ENCODE measurements around the gene PDE3A. TPM values are rescaled to one million over a fixed set of nuclear protein-coding genes. Genes with fewer than 3 reads are reported as not detected.

The PDE3A gene
- 0.08 TPM in 1 of 2 replicates, not detected in the other for total RNA-seq

GRCh38 chr12:20368114-20368650, at the start of gene PDE3A:
Gene PDE3A, plus strand, starts transcription at chr12:20368537. Its CDS starts 748 bp downstream, at chr12:20369285.

GRCh38 chr12:20695232-20695631, 326.9 kb downstream of the PDE3A start, which contains the start of gene SLCO1C1:
Gene SLCO1C1, plus strand, starts transcription at chr12:20695332. Its CDS starts 4,245 bp downstream, at chr12:20699577.

All from hair follicular keratinocyte (primary cell).